Lung (tissue), 12 donors: Measurements from ENCODE around the gene COPS9. TPM values are rescaled to one million over a fixed set of nuclear protein-coding genes. Genes with fewer than 3 reads are reported as not detected.

Experiments
- ATAC-seq: fragments of 200-7000 bp; cut with Tn5 transposase; one replicate; pipeline ENCODE4 v1.9.1; 2020; ENCODE audit warnings: moderate number of reproducible peaks; ENCODE audit not compliant: insufficient read depth, low FRiP score
- DNase-seq, 3 donors: peaks; one replicate each; pipeline ENCODE4 v3.0.0-alpha.2; 2013 to 2017
- H3K27ac ChIP-seq, 2 donors: one replicate each; pipeline ENCODE4 v1.5.1; 2013; ENCODE audit warnings: mild to moderate bottlenecking in 2 of 2, moderate library complexity in 2 of 2, control low read depth in 1 of 2, inconsistent platforms in 1 of 2, low read depth in 1 of 2, low read length in 1 of 2
- H3K27me3 ChIP-seq, 3 donors: one replicate each; pipeline ENCODE4 v1.5.1; 2013; ENCODE audit warnings: low read length in 2 of 3; ENCODE audit not compliant: control insufficient read depth in 3 of 3, insufficient read depth in 3 of 3
- H3K36me3 ChIP-seq, 4 donors: one replicate each; pipeline ENCODE4 v1.5.1; 2013; ENCODE audit warnings: low read length in 4 of 4, mild to moderate bottlenecking in 1 of 4, moderate library complexity in 1 of 4; ENCODE audit not compliant: control insufficient read depth in 4 of 4, insufficient read depth in 4 of 4
- H3K4me1 ChIP-seq, 5 donors: one replicate each; pipeline ENCODE4 v1.5.1; 2013; ENCODE audit warnings: low read length in 5 of 5, mild to moderate bottlenecking in 2 of 5, moderate library complexity in 1 of 5; ENCODE audit not compliant: control insufficient read depth in 5 of 5, insufficient read depth in 5 of 5
- H3K4me3 ChIP-seq: one replicate; pipeline ENCODE4 v1.5.1; 2013; ENCODE audit warnings: mild to moderate bottlenecking, control low read depth, moderate library complexity
- H3K9ac ChIP-seq, 2 donors: one replicate each; pipeline ENCODE4 v1.5.1; 2013; ENCODE audit warnings: low read length in 2 of 2, control low read depth in 1 of 2; ENCODE audit not compliant: insufficient read depth in 1 of 2
- H3K9me3 ChIP-seq, 4 donors: one replicate each; pipeline ENCODE4 v1.5.1; 2013; ENCODE audit warnings: low read length in 3 of 4, mild to moderate bottlenecking in 1 of 4, moderate library complexity in 1 of 4; ENCODE audit not compliant: control insufficient read depth in 4 of 4, insufficient read depth in 3 of 4
- CTCF ChIP-seq: IDR thresholded peaks from 2 replicates; pipeline ENCODE4 v1.5.1; 2012; ENCODE audit warnings: mild to moderate bottlenecking; ENCODE audit errors: control extremely low read depth, extremely low read depth
- WGBS, 2 donors: extraction: QIAGEN DNeasy Blood & Tissue Kit; methylation state at CpG; one replicate each; pipeline ENCODE4 v1.1.7; 2013; 5-methylcytosine and 5-hydroxymethylcytosine counted together
- polyA plus RNA-seq, 2 donors: library from polyadenylated mRNA; stranded (reverse); fragments of 200-250 nt; gene quantifications; one replicate each; pipeline ENCODE4 v1.2.1, GENCODE V29; 2013
- total RNA-seq, 2 donors: library from RNA; depleted of rRNA in 1 of 2; stranded (reverse); fragments of >200 nt in 1 of 2; gene quantifications; one replicate each; pipeline ENCODE4 v1.2.1, GENCODE V29; 2014 to 2021
- donor health status: control.
- donor health status: control.
- donor health status: Bipolar disorder and iron deficiency.
- donor health status: healthy.
- donor health status: DM: yes; HTN: yes; CAD: no.

The COPS9 gene
- total and polyA plus RNA-seq, 4 donors, result 52.5 to 386 (median 148) TPM

- Histone ChIP-seq H3K9me3 (peaks cover 0 to 9% (median 0%) of the 10 kb centered on the region in 4 donors), H3K9ac (no peak overlapping the region), H3K4me3 (no peak overlapping the region), H3K27me3 (peaks cover 5 to 52% (median 31%) of the 10 kb centered on the region in 3 donors), H3K4me1 (no peaks in the 10 kb centered on the region), H3K27ac (no peak overlapping the region), H3K36me3 (no peaks in the 10 kb centered on the region)
- WGBS, 2 donors, result 87 to 92% methylated on average over 2 of the region's 2 CpGs
- TF ChIP-seq CTCF, result no peak
- ATAC-seq (no peak), DNase-seq (no peak)
Observed at GRCh38 chr2:240098349-240098748, 37.8 kb downstream of the COPS9 start.

DNA sequence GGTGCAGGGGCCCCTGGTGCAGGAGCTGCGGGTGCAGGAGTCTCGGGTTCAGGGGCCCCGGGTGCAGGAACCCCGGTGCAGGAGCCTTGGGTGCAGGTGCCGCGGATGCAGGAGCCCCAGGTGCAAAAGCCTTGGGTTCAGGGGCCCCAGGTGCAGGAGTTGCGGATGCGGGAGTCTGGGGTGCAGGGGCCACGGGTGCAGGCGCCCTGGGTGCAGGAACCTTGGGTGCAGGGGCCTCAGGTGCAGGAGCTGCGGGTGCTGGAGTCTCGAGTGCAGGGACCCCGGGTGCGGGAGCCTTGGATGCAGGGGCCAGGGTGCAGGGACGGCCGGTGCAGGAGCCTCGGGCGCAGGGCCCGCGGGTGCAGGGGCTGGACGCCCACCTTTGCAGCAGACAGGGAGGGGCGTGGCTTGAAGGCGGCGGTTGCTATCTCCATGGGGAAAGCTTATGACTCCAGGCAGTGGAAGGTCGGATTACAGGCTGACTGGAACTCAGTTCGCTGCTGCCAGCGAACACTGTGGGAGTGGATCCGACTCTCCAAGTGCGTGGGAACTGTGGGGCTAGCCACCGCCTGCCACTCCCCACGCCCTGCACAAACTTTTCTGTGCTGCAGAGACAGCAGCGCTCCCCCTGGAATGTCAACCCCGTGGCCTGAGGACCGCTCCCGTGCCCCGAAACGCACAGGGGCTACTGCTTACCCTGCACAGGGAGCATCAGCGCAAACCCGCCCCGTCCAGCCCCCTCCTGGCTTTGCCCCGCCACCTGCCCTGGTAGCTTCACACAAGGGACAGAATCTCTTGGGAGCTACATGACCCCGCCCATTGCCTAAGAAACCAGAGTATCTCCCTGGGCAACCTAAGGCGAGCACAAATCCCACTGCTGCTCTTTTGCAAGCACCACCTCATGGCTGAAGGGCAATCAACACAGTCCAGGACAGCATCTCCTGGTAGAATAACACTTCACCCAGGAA lies 40.3 kb downstream of the COPS9 start:
- Histone ChIP-seq H3K27ac (no peak overlapping the region), H3K27me3 (peaks cover 5 to 50% (median 29%) of the 10 kb centered on the region in 3 donors), H3K36me3 (no peaks in the 10 kb centered on the region), H3K9me3 (peaks cover 0 to 9% (median 1%) of the 10 kb centered on the region in 4 donors), H3K4me1 (no peaks in the 10 kb centered on the region), H3K4me3 (no peak overlapping the region), H3K9ac (no peak overlapping the region)
- DNase-seq, result no peak
- no peak for ATAC-seq
- 6 to 7% methylated on average over 39 to 43 of the region's 43 CpGs for WGBS, 2 donors
- no peak for TF ChIP-seq CTCF

DNA sequence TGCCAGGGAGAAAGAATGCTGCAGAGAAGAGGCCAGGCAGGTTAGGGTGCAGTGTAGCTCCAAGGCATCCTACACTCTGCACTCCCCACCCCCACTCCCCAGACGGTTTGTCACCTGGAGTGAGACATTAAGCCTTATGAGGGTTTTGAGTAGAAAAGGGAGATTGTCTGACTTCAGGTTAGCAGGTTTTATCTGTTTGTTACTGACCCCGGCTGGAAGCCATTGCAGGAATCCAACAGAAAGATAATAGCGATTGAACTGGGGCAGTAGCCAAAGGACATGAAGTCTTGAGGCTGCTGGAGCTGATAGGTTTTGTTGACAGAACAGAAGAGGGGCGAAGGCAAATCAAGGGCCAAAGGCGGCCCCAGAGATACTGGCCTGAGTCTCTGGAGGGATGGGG lies 46.8 kb downstream of the COPS9 start:
- no peak overlapping the region for H3K9ac ChIP-seq
- no peak overlapping the region for H3K4me3 ChIP-seq
- TF ChIP-seq CTCF, result no peak
- WGBS, 2 donors, result 61 to 62% methylated on average over 5 of the region's 5 CpGs
- H3K4me1 ChIP-seq, result no peaks in the 10 kb centered on the region
- no peak for DNase-seq
- H3K9me3 ChIP-seq, result peaks cover 0 to 14% (median 4%) of the 10 kb centered on the region in 4 donors
- no peak for ATAC-seq
- no peak overlapping the region for H3K27ac ChIP-seq
- H3K36me3 ChIP-seq, result no peaks in the 10 kb centered on the region
- H3K27me3 ChIP-seq, result peaks cover 3 to 17% (median 5%) of the 10 kb centered on the region in 3 donors
